Loucy (cell line): Measurements from ENCODE around the gene KCNH4.

Experiments used
- CTCF ChIP-seq: fragments of 200-600 bp; sonication (generic); conservative IDR thresholded peaks from 2 replicates; pipeline ENCODE4 v1.5.1; 2014; ENCODE audit warnings: mild to moderate bottlenecking, antibody characterized with exemption, low read length
- EZH2phosphoT487 ChIP-seq: fragments of 200-600 bp; IDR thresholded peaks from 2 replicates; pipeline ENCODE4 v1.6.1; 2018; ENCODE audit warnings: antibody characterized with exemption, mild to moderate bottlenecking, moderate library complexity, borderline replicate concordance

GRCh38 chr17:42192189-42193126, 11.5 kb upstream of the KCNH4 start:
- no peak for TF ChIP-seq CTCF
- no peak for TF ChIP-seq EZH2phosphoT487
